Activated CD4-positive, alpha-beta T cell treated with anti-CD3 and anti-CD28 coated beads, Interleukin-2, amount 10 ng/mL, durations not matched to agents 24 days and 14 days (primary cell): Measurements from ENCODE around the gene FARP1. TPM values are rescaled to one million over a fixed set of nuclear protein-coding genes. Genes with fewer than 3 reads are reported as not detected.

Source experiments
- DNase-seq: peaks from one replicate; pipeline ENCODE4 v3.0.0; 2022
- H3K27ac Mint-ChIP-seq: one replicate; pipeline ENCODE4 v1.8.0; 2022; ENCODE audit warnings: mild to moderate bottlenecking, mixed read lengths
- H3K27me3 Mint-ChIP-seq: one replicate; pipeline ENCODE4 v1.8.0; 2022; ENCODE audit warnings: mixed read lengths
- H3K36me3 Mint-ChIP-seq: one replicate; pipeline ENCODE4 v1.8.0; 2022; ENCODE audit warnings: low read depth, mild to moderate bottlenecking, mixed read lengths
- H3K4me1 Mint-ChIP-seq: one replicate; pipeline ENCODE4 v1.8.0; 2021; ENCODE audit warnings: mixed read lengths
- H3K4me3 Mint-ChIP-seq: one replicate; pipeline ENCODE4 v1.8.0; 2022; ENCODE audit warnings: mild to moderate bottlenecking, moderate library complexity, mixed read lengths
- H3K9me3 Mint-ChIP-seq: one replicate; pipeline ENCODE4 v1.8.0; 2021; ENCODE audit warnings: mixed read lengths
- intact Hi-C: fragments of 100-400 bp; cut with micrococcal nuclease; formaldehyde crosslinking; loops from one replicate; pipeline ENCODE4 v1.15.1; 2023
- total RNA-seq: library from RNA; stranded (reverse); gene quantifications from 2 replicates; pipeline ENCODE4 v1.2.3, GENCODE V29; 2022

Gene FARP1
- total RNA-seq, 1 donor from 2014 or later = 0.37 TPM

- no peak for DNase-seq
- Mint-ChIP-seq H3K9me3 (no peaks in the 10 kb centered on the region), H3K27me3 (no peaks in the 10 kb centered on the region), H3K27ac (no peak overlapping the region), H3K4me1 (no peaks in the 10 kb centered on the region), H3K36me3 (no peaks in the 10 kb centered on the region), H3K4me3 (no peak overlapping the region)
- intact Hi-C loops = no loop called here
Observed at GRCh38 chr13:98111168-98112098, 31.5 kb upstream of the FARP1 start.

- intact Hi-C loops = no loop called here
- Mint-ChIP-seq H3K4me1 (no peaks in the 10 kb centered on the region), H3K27me3 (no peaks in the 10 kb centered on the region), H3K4me3 (no peak overlapping the region), H3K9me3 (no peaks in the 10 kb centered on the region), H3K27ac (no peak overlapping the region), H3K36me3 (no peaks in the 10 kb centered on the region)
- no peak for DNase-seq
Observed at GRCh38 chr13:98112456-98112855, 30.4 kb upstream of the FARP1 start.

GRCh38 chr13:98118865-98119264, 24.0 kb upstream of the FARP1 start:
- DNase-seq = no peak
- Mint-ChIP-seq H3K4me3 (no peak overlapping the region), H3K27me3 (no peaks in the 10 kb centered on the region), H3K4me1 (no peaks in the 10 kb centered on the region), H3K36me3 (no peaks in the 10 kb centered on the region), H3K9me3 (peaks cover 3% of the 10 kb centered on the region), H3K27ac (no peak overlapping the region)
- intact Hi-C loops = no loop called here

- intact Hi-C loops = no loop called here
- peaks cover 2% of the 10 kb centered on the region for H3K36me3 Mint-ChIP-seq
- no peak overlapping the region for H3K27ac Mint-ChIP-seq
Observed at GRCh38 chr13:98123176-98123575, 19.7 kb upstream of the FARP1 start.

GRCh38 chr13:98129059-98129746, 13.7 kb upstream of the FARP1 start:
- Mint-ChIP-seq H3K27me3 (peaks cover 2% of the 10 kb centered on the region), H3K27ac (no peak overlapping the region)
- intact Hi-C loops = no loop called here

More at GRCh38 chr13:98123176-98123575, 19.7 kb upstream of the FARP1 start:
- Mint-ChIP-seq H3K9me3 (peaks cover 9% of the 10 kb centered on the region), H3K4me3 (no peak overlapping the region), H3K4me1 (no peaks in the 10 kb centered on the region), H3K27me3 (no peaks in the 10 kb centered on the region)
- no peak for DNase-seq

GRCh38 chr13:98133946-98134345, 8.9 kb upstream of the FARP1 start:
- H3K4me3 Mint-ChIP-seq = no peak overlapping the region
- no peaks in the 10 kb centered on the region for H3K36me3 Mint-ChIP-seq
- no peak for DNase-seq
- H3K4me1 Mint-ChIP-seq = no peaks in the 10 kb centered on the region
- intact Hi-C loops = no loop called here
- H3K9me3 Mint-ChIP-seq = no peaks in the 10 kb centered on the region
- peaks cover 15% of the 10 kb centered on the region for H3K27me3 Mint-ChIP-seq
- no peak overlapping the region for H3K27ac Mint-ChIP-seq

More at GRCh38 chr13:98129059-98129746, 13.7 kb upstream of the FARP1 start:
- peaks cover 1% of the 10 kb centered on the region for H3K36me3 Mint-ChIP-seq
- H3K4me3 Mint-ChIP-seq = no peak overlapping the region
- H3K9me3 Mint-ChIP-seq = peaks cover 6% of the 10 kb centered on the region
- no peaks in the 10 kb centered on the region for H3K4me1 Mint-ChIP-seq
- DNase-seq = no peak

GRCh38 chr13:98134901-98135300, 8.0 kb upstream of the FARP1 start:
- no peaks in the 10 kb centered on the region for H3K4me1 Mint-ChIP-seq
- no peak overlapping the region for H3K4me3 Mint-ChIP-seq
- H3K27ac Mint-ChIP-seq = no peak overlapping the region
- H3K36me3 Mint-ChIP-seq = no peaks in the 10 kb centered on the region
- DNase-seq = no peak
- no peaks in the 10 kb centered on the region for H3K9me3 Mint-ChIP-seq
- H3K27me3 Mint-ChIP-seq = peaks cover 20% of the 10 kb centered on the region
- intact Hi-C loops = no loop called here

GRCh38 chr13:98141091-98141490, 1.8 kb upstream of the FARP1 start:
- peaks cover 5% of the 10 kb centered on the region for H3K4me1 Mint-ChIP-seq
- H3K36me3 Mint-ChIP-seq = no peaks in the 10 kb centered on the region
- no peak overlapping the region for H3K4me3 Mint-ChIP-seq
- H3K9me3 Mint-ChIP-seq = no peaks in the 10 kb centered on the region
- intact Hi-C loops = loop anchor here (10.0 kb wide), 2 partner anchors 166 to 524 kb away; no protein-coding TSS in a partner anchor
- peaks cover 60% of the 10 kb centered on the region for H3K27me3 Mint-ChIP-seq
- H3K27ac Mint-ChIP-seq = no peak overlapping the region
- no peak for DNase-seq

GRCh38 chr13:98141509-98142379, 1.1 kb upstream of the FARP1 start:
- H3K27me3 Mint-ChIP-seq = peaks cover 61% of the 10 kb centered on the region
- H3K27ac Mint-ChIP-seq = no peak overlapping the region
- intact Hi-C loops = loop anchor here (10.0 kb wide), 2 partner anchors 167 to 523 kb away; no protein-coding TSS in a partner anchor
- H3K9me3 Mint-ChIP-seq = no peaks in the 10 kb centered on the region
- peaks cover 5% of the 10 kb centered on the region for H3K4me1 Mint-ChIP-seq
- DNase-seq = peak; percentile 55
- no peaks in the 10 kb centered on the region for H3K36me3 Mint-ChIP-seq
- H3K4me3 Mint-ChIP-seq = peak overlapping the region; percentile 77

GRCh38 chr13:98143157-98143553, 261 bp downstream of the FARP1 start:
- no peak overlapping the region for H3K27ac Mint-ChIP-seq
- no peaks in the 10 kb centered on the region for H3K36me3 Mint-ChIP-seq
- H3K4me1 Mint-ChIP-seq = peaks cover 5% of the 10 kb centered on the region
- H3K9me3 Mint-ChIP-seq = no peaks in the 10 kb centered on the region
- intact Hi-C loops = loop anchor here (10.0 kb wide), 2 partner anchors 168 to 522 kb away; no protein-coding TSS in a partner anchor
- H3K4me3 Mint-ChIP-seq = no peak overlapping the region
- peaks cover 64% of the 10 kb centered on the region for H3K27me3 Mint-ChIP-seq
- no peak for DNase-seq

- Mint-ChIP-seq H3K9me3 (no peaks in the 10 kb centered on the region), H3K4me3 (no peak overlapping the region), H3K27me3 (peaks cover 64% of the 10 kb centered on the region), H3K36me3 (no peaks in the 10 kb centered on the region), H3K27ac (no peak overlapping the region), H3K4me1 (peaks cover 5% of the 10 kb centered on the region)
- DNase-seq = no peak
- intact Hi-C loops = loop anchor here (10.0 kb wide), 2 partner anchors 169 to 521 kb away; no protein-coding TSS in a partner anchor
Observed at GRCh38 chr13:98143601-98144026, 720 bp downstream of the FARP1 start.

- H3K27me3 Mint-ChIP-seq = peaks cover 65% of the 10 kb centered on the region
Observed at GRCh38 chr13:98144027-98144741, 1.3 kb downstream of the FARP1 start.

More at GRCh38 chr13:98144027-98144741, 1.3 kb downstream of the FARP1 start:
- H3K4me1 Mint-ChIP-seq = peaks cover 5% of the 10 kb centered on the region
- intact Hi-C loops = loop anchor here (10.0 kb wide), 2 partner anchors 169 to 521 kb away; no protein-coding TSS in a partner anchor
- H3K27ac Mint-ChIP-seq = no peak overlapping the region
- peak overlapping the region; percentile 74 for H3K4me3 Mint-ChIP-seq
- H3K9me3 Mint-ChIP-seq = no peaks in the 10 kb centered on the region
- no peaks in the 10 kb centered on the region for H3K36me3 Mint-ChIP-seq
- DNase-seq = no peak
